ENCODE results near the gene CHIT1. TPM values are rescaled to one million over a fixed set of nuclear protein-coding genes. Genes with fewer than 3 reads are reported as not detected.
A peak's percentile ranks its signal among the peaks of the same experiment; 100 is the strongest.
"Not testable (repeated sequence)": the region's sequence is repeated elsewhere in the genome, so short reads cannot be mapped to it uniquely, and the experiment has no call there.

Gene CHIT1
- total and polyA plus RNA-seq, 2 experiments from 2014 or later = 0.07 to 0.47 TPM

DNA sequence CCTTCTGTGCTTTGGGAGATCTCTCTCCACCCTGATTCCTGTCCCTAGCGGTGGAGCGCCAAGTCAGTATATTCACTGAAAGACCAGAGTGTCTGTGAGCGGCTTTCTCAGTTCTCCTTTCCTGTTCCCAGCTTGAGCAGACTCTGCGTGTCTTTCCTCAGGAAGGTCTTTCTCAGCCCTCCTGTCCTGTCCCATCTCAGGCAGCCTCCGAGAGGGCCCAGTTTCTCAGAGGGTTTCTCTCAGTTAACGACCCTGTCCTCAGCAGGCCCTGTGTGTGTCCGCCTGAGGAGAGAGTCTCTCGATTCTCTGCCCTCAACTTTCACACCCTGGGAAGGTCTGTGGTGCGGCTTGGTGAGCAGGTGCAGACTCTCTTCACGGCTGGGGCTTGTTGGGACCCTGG, 34.0 kb upstream of the CHIT1 start:
- H3K27me3 ChIP-seq (ENCODE audit: insufficient read depth) = no peaks in the 10 kb centered on the region
- ATAC-seq (no peak; the same call in 2 of the 3 replicates), DNase-seq (ENCODE audit: low spot score) (no peak)
- H3K27ac ChIP-seq (ENCODE audit: low read depth) = no peak overlapping the region
- H3K36me3 ChIP-seq (ENCODE audit: insufficient read depth) = no peaks in the 10 kb centered on the region
- H3K4me2 ChIP-seq = no peak overlapping the region
- H3K27ac Mint-ChIP-seq = no peak overlapping the region
- TF ChIP-seq, protein P1, sequence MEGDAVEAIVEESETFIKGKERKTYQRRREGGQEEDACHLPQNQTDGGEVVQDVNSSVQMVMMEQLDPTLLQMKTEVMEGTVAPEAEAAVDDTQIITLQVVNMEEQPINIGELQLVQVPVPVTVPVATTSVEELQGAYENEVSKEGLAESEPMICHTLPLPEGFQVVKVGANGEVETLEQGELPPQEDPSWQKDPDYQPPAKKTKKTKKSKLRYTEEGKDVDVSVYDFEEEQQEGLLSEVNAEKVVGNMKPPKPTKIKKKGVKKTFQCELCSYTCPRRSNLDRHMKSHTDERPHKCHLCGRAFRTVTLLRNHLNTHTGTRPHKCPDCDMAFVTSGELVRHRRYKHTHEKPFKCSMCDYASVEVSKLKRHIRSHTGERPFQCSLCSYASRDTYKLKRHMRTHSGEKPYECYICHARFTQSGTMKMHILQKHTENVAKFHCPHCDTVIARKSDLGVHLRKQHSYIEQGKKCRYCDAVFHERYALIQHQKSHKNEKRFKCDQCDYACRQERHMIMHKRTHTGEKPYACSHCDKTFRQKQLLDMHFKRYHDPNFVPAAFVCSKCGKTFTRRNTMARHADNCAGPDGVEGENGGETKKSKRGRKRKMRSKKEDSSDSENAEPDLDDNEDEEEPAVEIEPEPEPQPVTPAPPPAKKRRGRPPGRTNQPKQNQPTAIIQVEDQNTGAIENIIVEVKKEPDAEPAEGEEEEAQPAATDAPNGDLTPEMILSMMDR (conservative IDR thresholded peaks at IDR 0.05; ENCODE audit: low read depth in 2 of 2) = no peak
- no peak overlapping the region for H3K4me3 ChIP-seq
- H4K20me1 ChIP-seq (replicated peaks; ENCODE audit: insufficient read depth) = no peaks in the 10 kb centered on the region
- H3K27me3 Mint-ChIP-seq (ENCODE audit: insufficient read depth, low read depth, poor library complexity) = peaks cover 9% of the 10 kb centered on the region
- H3F3A ChIP-seq (replicated peaks; ENCODE audit: low read depth) = no peaks in the 10 kb centered on the region; the same call in 1 of the 2 replicates
- no peaks in the 10 kb centered on the region for H3K9me3 Mint-ChIP-seq
- peak overlapping the region; percentile 72 for H2AFZ ChIP-seq
- H3K9me2 ChIP-seq (ENCODE audit: insufficient read depth) = no peaks in the 10 kb centered on the region
- H3K36me3 Mint-ChIP-seq (ENCODE audit: low read depth) = no peaks in the 10 kb centered on the region
- H3K4me1 ChIP-seq (ENCODE audit: insufficient read depth) = no peaks in the 10 kb centered on the region
- no peak overlapping the region for H3K4me3 Mint-ChIP-seq
- peaks cover 4% of the 10 kb centered on the region; the same call in 2 of the 3 replicates for H3K4me1 Mint-ChIP-seq
- H3K79me2 ChIP-seq (replicated peaks; ENCODE audit: insufficient read depth) = no peaks in the 10 kb centered on the region

DNA sequence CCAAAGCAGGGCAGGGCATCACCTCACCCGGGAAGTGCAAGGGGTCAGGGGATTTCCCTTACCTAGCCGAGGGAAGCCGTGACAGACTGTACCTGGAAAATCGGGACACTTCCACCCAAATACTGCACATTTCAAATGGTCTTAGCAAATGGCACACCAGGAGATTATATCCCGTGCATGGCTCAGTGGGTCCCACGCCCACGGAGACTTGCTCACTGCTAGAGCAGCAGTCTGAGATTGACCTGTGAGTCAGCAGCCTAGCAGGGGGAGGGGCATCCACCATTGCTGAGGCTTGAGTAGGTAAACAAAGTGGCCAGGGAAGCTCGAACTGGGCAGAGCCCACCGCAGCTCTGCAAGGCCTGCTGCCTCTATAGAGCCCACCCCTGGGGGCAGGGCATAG, 27.2 kb upstream of the CHIT1 start:
- not testable (repeated sequence) for ATAC-seq; H3F3A ChIP-seq (replicated peaks; ENCODE audit: low read depth); H3K27ac ChIP-seq (ENCODE audit: low read depth); H3K27me3 Mint-ChIP-seq (ENCODE audit: insufficient read depth, low read depth, poor library complexity); DNase-seq (ENCODE audit: low spot score); H3K79me2 ChIP-seq (replicated peaks; ENCODE audit: insufficient read depth); H4K20me1 ChIP-seq (replicated peaks; ENCODE audit: insufficient read depth); H3K27me3 ChIP-seq (ENCODE audit: insufficient read depth); H3K4me3 Mint-ChIP-seq; H2AFZ ChIP-seq; H3K4me1 Mint-ChIP-seq; H3K9me2 ChIP-seq (ENCODE audit: insufficient read depth); H3K4me3 ChIP-seq; H3K36me3 ChIP-seq (ENCODE audit: insufficient read depth); H3K27ac Mint-ChIP-seq; H3K4me2 ChIP-seq; H3K36me3 Mint-ChIP-seq (ENCODE audit: low read depth); H3K4me1 ChIP-seq (ENCODE audit: insufficient read depth)
- H3K9me3 Mint-ChIP-seq = peaks cover 27% of the 10 kb centered on the region

DNA sequence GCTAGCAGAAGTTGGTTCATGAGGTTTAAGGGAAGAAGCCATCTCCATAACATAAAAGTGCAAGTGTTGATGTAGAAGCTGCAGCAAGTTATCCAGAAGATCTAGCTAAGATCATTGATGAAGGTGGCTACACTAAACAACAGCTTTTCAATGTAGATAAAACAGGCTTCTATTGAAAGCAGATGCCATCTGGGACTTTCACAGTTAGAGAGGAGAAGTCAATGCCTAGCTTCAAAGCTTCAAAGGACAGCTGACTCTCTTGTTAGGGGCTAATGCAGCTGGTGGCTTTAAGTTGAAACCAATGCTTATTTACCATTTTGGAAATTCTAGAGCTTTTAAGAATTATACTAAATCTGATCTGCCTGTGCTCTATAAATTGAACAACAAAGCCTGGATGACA, 25.3 kb upstream of the CHIT1 start:
- H3K27me3 Mint-ChIP-seq (ENCODE audit: insufficient read depth, low read depth, poor library complexity); H2AFZ ChIP-seq; H3K36me3 Mint-ChIP-seq (ENCODE audit: low read depth); H3F3A ChIP-seq (replicated peaks; ENCODE audit: low read depth); H3K27me3 ChIP-seq (ENCODE audit: insufficient read depth); H3K27ac Mint-ChIP-seq; ATAC-seq; H3K4me3 ChIP-seq; H3K27ac ChIP-seq (ENCODE audit: low read depth); H3K79me2 ChIP-seq (replicated peaks; ENCODE audit: insufficient read depth); H3K4me1 ChIP-seq (ENCODE audit: insufficient read depth); H3K4me2 ChIP-seq; H3K9me2 ChIP-seq (ENCODE audit: insufficient read depth); H3K4me1 Mint-ChIP-seq; H3K4me3 Mint-ChIP-seq; H3K36me3 ChIP-seq (ENCODE audit: insufficient read depth); DNase-seq (ENCODE audit: low spot score); H4K20me1 ChIP-seq (replicated peaks; ENCODE audit: insufficient read depth): not testable (repeated sequence)
- H3K9me3 Mint-ChIP-seq = peaks cover 27% of the 10 kb centered on the region

DNA sequence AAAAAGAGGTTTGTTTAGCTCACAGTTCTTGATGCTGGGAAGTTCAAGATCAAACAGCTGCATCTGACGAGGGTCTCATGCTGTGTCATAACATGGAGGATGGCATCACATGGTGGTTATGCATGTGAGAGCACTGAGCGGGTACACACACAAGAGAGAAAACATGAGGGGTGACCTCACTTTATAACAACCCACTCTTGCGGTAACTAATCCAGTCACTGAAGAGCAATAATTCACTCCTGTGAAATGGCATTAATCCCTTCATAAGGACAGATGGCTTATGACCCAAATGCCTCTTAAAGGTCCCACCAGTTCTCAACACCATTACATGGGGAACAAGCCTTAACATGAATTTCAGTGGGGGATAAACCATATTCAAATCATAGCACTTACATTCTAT, 23.2 kb upstream of the CHIT1 start:
- Mint-ChIP-seq H3K36me3 (ENCODE audit: low read depth) (peaks cover 9% of the 10 kb centered on the region), H3K4me1 (no peaks in the 10 kb centered on the region), H3K9me3 (peaks cover 26% of the 10 kb centered on the region), H3K27ac (no peak overlapping the region), H3K4me3 (no peak overlapping the region), H3K27me3 (ENCODE audit: insufficient read depth, low read depth, poor library complexity) (no peaks in the 10 kb centered on the region)
- Histone ChIP-seq H3K4me1 (ENCODE audit: insufficient read depth) (no peaks in the 10 kb centered on the region), H3F3A (replicated peaks; ENCODE audit: low read depth) (no peaks in the 10 kb centered on the region), H3K79me2 (replicated peaks; ENCODE audit: insufficient read depth) (no peaks in the 10 kb centered on the region), H3K27ac (ENCODE audit: low read depth) (no peak overlapping the region), H3K27me3 (ENCODE audit: insufficient read depth) (no peaks in the 10 kb centered on the region), H3K4me2 (no peak overlapping the region), H3K36me3 (ENCODE audit: insufficient read depth) (no peaks in the 10 kb centered on the region), H4K20me1 (replicated peaks; ENCODE audit: insufficient read depth) (no peaks in the 10 kb centered on the region), H3K4me3 (no peak overlapping the region), H3K9me2 (ENCODE audit: insufficient read depth) (peaks cover 3% of the 10 kb centered on the region; the same call in 1 of the 2 replicates), H2AFZ (no peak overlapping the region)
- ATAC-seq (no peak), DNase-seq (ENCODE audit: low spot score) (no peak)
- TF ChIP-seq POLR2AphosphoS5 (IDR thresholded peaks at IDR 0.05; ENCODE audit: low read depth) (no peak), ZNF114 (CRISPR knock-in tag; IDR thresholded peaks at IDR 0.05) (no peak), JUNB (IDR thresholded peaks at IDR 0.05; ENCODE audit: unreplicated experiment) (no peak)
- TF ChIP-seq, protein P2, sequence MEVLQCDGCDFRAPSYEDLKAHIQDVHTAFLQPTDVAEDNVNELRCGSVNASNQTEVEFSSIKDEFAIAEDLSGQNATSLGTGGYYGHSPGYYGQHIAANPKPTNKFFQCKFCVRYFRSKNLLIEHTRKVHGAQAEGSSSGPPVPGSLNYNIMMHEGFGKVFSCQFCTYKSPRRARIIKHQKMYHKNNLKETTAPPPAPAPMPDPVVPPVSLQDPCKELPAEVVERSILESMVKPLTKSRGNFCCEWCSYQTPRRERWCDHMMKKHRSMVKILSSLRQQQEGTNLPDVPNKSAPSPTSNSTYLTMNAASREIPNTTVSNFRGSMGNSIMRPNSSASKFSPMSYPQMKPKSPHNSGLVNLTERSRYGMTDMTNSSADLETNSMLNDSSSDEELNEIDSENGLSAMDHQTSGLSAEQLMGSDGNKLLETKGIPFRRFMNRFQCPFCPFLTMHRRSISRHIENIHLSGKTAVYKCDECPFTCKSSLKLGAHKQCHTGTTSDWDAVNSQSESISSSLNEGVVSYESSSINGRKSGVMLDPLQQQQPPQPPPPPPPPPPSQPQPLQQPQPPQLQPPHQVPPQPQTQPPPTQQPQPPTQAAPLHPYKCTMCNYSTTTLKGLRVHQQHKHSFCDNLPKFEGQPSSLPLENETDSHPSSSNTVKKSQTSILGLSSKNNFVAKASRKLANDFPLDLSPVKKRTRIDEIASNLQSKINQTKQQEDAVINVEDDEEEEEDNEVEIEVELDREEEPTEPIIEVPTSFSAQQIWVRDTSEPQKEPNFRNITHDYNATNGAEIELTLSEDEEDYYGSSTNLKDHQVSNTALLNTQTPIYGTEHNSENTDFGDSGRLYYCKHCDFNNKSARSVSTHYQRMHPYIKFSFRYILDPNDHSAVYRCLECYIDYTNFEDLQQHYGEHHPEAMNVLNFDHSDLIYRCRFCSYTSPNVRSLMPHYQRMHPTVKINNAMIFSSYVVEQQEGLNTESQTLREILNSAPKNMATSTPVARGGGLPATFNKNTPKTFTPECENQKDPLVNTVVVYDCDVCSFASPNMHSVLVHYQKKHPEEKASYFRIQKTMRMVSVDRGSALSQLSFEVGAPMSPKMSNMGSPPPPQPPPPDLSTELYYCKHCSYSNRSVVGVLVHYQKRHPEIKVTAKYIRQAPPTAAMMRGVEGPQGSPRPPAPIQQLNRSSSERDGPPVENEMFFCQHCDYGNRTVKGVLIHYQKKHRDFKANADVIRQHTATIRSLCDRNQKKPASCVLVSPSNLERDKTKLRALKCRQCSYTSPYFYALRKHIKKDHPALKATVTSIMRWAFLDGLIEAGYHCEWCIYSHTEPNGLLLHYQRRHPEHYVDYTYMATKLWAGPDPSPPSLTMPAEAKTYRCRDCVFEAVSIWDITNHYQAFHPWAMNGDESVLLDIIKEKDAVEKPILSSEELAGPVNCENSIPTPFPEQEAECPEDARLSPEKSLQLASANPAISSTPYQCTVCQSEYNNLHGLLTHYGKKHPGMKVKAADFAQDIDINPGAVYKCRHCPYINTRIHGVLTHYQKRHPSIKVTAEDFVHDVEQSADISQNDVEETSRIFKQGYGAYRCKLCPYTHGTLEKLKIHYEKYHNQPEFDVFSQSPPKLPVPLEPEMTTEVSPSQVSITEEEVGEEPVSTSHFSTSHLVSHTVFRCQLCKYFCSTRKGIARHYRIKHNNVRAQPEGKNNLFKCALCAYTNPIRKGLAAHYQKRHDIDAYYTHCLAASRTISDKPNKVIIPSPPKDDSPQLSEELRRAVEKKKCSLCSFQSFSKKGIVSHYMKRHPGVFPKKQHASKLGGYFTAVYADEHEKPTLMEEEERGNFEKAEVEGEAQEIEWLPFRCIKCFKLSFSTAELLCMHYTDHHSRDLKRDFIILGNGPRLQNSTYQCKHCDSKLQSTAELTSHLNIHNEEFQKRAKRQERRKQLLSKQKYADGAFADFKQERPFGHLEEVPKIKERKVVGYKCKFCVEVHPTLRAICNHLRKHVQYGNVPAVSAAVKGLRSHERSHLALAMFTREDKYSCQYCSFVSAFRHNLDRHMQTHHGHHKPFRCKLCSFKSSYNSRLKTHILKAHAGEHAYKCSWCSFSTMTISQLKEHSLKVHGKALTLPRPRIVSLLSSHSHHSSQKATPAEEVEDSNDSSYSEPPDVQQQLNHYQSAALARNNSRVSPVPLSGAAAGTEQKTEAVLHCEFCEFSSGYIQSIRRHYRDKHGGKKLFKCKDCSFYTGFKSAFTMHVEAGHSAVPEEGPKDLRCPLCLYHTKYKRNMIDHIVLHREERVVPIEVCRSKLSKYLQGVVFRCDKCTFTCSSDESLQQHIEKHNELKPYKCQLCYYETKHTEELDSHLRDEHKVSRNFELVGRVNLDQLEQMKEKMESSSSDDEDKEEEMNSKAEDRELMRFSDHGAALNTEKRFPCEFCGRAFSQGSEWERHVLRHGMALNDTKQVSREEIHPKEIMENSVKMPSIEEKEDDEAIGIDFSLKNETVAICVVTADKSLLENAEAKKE (CRISPR knock-in tag; IDR thresholded peaks at IDR 0.05) = no peak
